MM.1S (cell line): ENCODE data around the gene CHCHD6.

ENCODE experiments used
- DNase-seq: peaks from one replicate; pipeline ENCODE4 v3.0.0-alpha.2; 2015
- H2AFZ ChIP-seq: fragments of 300-600 bp; sonication (generic); 2 replicates; pipeline ENCODE4 v1.6.0; 2016; ENCODE audit warnings: antibody characterized with exemption, low read length
- H3F3A ChIP-seq: fragments of 300-600 bp; sonication (generic); 2 replicates; pipeline ENCODE4 v1.6.1; 2016; ENCODE audit warnings: mild to moderate bottlenecking, antibody characterized with exemption, low read length, moderate library complexity, mixed read lengths; ENCODE audit not compliant: insufficient read depth
- H3K27ac ChIP-seq: fragments of 300-600 bp; sonication (generic); 2 replicates; pipeline ENCODE4 v1.5.1; 2016; ENCODE audit warnings: mild to moderate bottlenecking, low read length
- H3K27me3 ChIP-seq: fragments of 300-600 bp; sonication (generic); replicated peaks from 2 replicates; pipeline ENCODE4 v1.6.0; 2016; ENCODE audit warnings: low read length; ENCODE audit not compliant: insufficient read depth
- H3K36me3 ChIP-seq: fragments of 300-600 bp; sonication (generic); replicated peaks from 2 replicates; pipeline ENCODE4 v1.6.1; 2016; ENCODE audit warnings: mild to moderate bottlenecking, low read length, mixed read lengths; ENCODE audit not compliant: insufficient read depth
- H3K4me1 ChIP-seq: fragments of 300-600 bp; sonication (generic); 2 replicates; pipeline ENCODE4 v1.6.1; 2016; ENCODE audit warnings: low read length, mixed read lengths
- H3K4me2 ChIP-seq: fragments of 300-600 bp; sonication (generic); 2 replicates; pipeline ENCODE4 v1.6.0; 2016; ENCODE audit warnings: low read depth, low read length
- H3K4me3 ChIP-seq: fragments of 300-600 bp; sonication (generic); 2 replicates; pipeline ENCODE4 v1.5.1; 2016; ENCODE audit warnings: low read length, mixed read lengths
- H3K79me2 ChIP-seq: fragments of 300-600 bp; sonication (generic); 2 replicates; pipeline ENCODE4 v1.6.1; 2016; ENCODE audit warnings: mixed run types, low read length, mixed read lengths
- H3K9ac ChIP-seq: fragments of 300-600 bp; sonication (generic); 2 replicates; pipeline ENCODE4 v1.6.1; 2016; ENCODE audit warnings: low read length, mixed read lengths
- H3K9me2 ChIP-seq: fragments of 300-600 bp; sonication (generic); replicated peaks from 2 replicates; pipeline ENCODE4 v1.6.1; 2016; ENCODE audit warnings: mild to moderate bottlenecking, low read length, mixed read lengths; ENCODE audit not compliant: insufficient read depth
- H3K9me3 ChIP-seq: fragments of 300-600 bp; sonication (generic); replicated peaks from 2 replicates; pipeline ENCODE4 v1.6.1; 2016; ENCODE audit warnings: mild to moderate bottlenecking, low read length, mixed read lengths; ENCODE audit not compliant: insufficient read depth
- H4K20me1 ChIP-seq: fragments of 300-600 bp; sonication (generic); 2 replicates; pipeline ENCODE4 v1.6.1; 2016; ENCODE audit warnings: mild to moderate bottlenecking, low read length, moderate library complexity, mixed read lengths; ENCODE audit not compliant: insufficient read depth
- EZH2 ChIP-seq: fragments of 300-600 bp; sonication (generic); optimal IDR thresholded peaks from 2 replicates; pipeline ENCODE3; 2017; ENCODE audit warnings: low read depth, mild to moderate bottlenecking, antibody characterized with exemption, low read length, mixed read lengths
- EZH2phosphoT487 ChIP-seq: fragments of 300-600 bp; sonication (generic); IDR thresholded peaks from 2 replicates; pipeline ENCODE4 v1.6.1; 2018; ENCODE audit warnings: antibody characterized with exemption, low read length
- TF ChIP-seq, protein P1 (sequence below): fragments of 300-600 bp; sonication (generic); IDR thresholded peaks from 2 replicates; pipeline ENCODE4 v1.5.1; 2016; ENCODE audit warnings: antibody characterized with exemption, low read length, mixed read lengths

CHCHD6 gene

DNA sequence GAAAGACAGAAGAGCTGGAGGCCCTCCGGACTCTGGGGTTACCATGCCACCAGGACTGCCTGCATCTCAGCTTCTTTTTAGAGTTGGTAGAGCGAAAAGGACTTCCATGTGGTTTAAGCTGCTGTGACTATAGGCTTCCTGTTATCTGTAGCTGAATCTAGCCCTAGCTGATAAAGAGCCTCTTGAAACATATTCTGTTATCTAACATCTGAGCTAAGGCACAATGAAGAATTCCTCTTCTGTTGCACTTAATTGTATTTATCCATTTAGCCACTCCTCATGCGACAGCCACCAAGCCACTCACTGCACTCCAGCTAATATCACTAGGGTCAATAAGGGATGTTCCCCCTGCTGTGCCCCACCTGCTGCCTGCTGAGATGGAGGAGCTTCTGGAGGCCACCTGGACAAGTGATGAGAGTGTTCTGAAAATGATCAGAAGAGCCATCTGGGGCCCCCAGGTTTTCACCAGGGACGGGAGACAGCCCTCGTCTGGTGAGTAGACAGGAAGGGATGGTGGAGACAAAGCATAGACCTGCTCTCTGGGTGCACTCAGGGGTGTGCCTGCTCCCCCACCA is 184.2 kb downstream of the CHCHD6 start:
- TF ChIP-seq, protein P1, sequence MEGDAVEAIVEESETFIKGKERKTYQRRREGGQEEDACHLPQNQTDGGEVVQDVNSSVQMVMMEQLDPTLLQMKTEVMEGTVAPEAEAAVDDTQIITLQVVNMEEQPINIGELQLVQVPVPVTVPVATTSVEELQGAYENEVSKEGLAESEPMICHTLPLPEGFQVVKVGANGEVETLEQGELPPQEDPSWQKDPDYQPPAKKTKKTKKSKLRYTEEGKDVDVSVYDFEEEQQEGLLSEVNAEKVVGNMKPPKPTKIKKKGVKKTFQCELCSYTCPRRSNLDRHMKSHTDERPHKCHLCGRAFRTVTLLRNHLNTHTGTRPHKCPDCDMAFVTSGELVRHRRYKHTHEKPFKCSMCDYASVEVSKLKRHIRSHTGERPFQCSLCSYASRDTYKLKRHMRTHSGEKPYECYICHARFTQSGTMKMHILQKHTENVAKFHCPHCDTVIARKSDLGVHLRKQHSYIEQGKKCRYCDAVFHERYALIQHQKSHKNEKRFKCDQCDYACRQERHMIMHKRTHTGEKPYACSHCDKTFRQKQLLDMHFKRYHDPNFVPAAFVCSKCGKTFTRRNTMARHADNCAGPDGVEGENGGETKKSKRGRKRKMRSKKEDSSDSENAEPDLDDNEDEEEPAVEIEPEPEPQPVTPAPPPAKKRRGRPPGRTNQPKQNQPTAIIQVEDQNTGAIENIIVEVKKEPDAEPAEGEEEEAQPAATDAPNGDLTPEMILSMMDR = no peak
- TF ChIP-seq EZH2phosphoT487 = no peak
- no peak for TF ChIP-seq EZH2
- Histone ChIP-seq H3K27ac (no peak overlapping the region), H3K79me2 (no peaks in the 10 kb centered on the region)

DNA sequence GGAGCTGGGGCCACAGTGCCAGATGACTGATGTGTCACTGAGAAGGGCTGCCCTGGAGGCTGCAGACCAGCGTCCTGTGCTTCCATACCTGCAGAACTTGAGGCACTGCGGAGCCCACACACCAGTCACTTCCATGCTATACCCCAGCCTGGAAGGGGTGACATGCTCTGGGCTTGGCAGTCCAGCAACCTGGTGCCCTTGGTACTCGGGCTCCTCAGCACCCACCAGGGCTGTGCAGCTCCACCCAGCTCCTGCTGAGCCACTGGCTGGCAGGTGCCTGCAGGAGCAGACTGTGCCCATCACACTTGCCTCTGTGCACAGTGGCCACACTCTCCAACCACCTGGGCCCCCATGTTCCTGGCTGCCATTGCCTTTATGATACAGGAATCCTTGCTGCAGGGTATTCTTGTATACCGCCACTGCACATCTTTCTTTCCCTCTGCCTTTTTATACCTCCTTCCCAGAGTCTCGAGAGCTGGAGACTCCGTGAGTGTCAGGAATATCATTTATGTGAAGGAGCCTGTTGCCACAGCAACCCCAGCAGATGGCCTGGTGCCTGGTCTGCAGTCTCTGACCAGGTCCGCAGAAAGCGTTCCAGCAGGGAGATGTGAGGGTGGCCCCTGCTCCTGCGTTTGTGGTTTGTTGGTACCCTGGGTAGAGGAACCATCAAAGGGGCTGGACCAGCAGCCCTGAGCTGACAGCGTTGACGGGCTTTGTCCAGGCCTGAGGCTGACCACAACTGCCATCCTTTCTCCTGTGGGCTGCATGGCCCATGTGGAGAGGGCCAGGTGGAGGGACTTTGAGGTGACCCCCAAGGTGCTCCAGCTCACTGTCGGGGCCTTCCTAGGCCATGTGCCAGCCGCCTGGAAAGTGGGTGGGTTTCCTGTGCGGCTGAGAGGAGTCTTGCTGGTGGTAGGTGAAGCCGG is 185.5 kb downstream of the CHCHD6 start:
- no peaks in the 10 kb centered on the region for H3K27me3 ChIP-seq
- H3K27ac ChIP-seq = no peak overlapping the region
- no peak for TF ChIP-seq EZH2
- TF ChIP-seq, protein P1 = no peak
- no peak for TF ChIP-seq EZH2phosphoT487
- no peaks in the 10 kb centered on the region for H3K36me3 ChIP-seq
- H2AFZ ChIP-seq = no peak overlapping the region
- no peaks in the 10 kb centered on the region for H3F3A ChIP-seq
- H4K20me1 ChIP-seq = no peaks in the 10 kb centered on the region
- no peak overlapping the region for H3K9ac ChIP-seq
- H3K4me1 ChIP-seq = no peaks in the 10 kb centered on the region
- H3K9me3 ChIP-seq = no peaks in the 10 kb centered on the region
- DNase-seq = no peak
- H3K4me2 ChIP-seq = no peak overlapping the region
- no peaks in the 10 kb centered on the region for H3K79me2 ChIP-seq
- H3K4me3 ChIP-seq = no peak overlapping the region
- no peaks in the 10 kb centered on the region for H3K9me2 ChIP-seq

More for the DNA sequence above, 184.2 kb downstream of the CHCHD6 start:
- no peak overlapping the region for H3K4me3 ChIP-seq
- no peaks in the 10 kb centered on the region for H3K4me1 ChIP-seq
- no peak overlapping the region for H3K9ac ChIP-seq
- H4K20me1 ChIP-seq = no peaks in the 10 kb centered on the region
- no peaks in the 10 kb centered on the region for H3K9me2 ChIP-seq
- H2AFZ ChIP-seq = no peak overlapping the region
- DNase-seq = no peak
- H3K4me2 ChIP-seq = no peak overlapping the region
- no peaks in the 10 kb centered on the region for H3K36me3 ChIP-seq
- no peaks in the 10 kb centered on the region for H3K9me3 ChIP-seq
- no peaks in the 10 kb centered on the region for H3K27me3 ChIP-seq
- H3F3A ChIP-seq = no peaks in the 10 kb centered on the region

DNA sequence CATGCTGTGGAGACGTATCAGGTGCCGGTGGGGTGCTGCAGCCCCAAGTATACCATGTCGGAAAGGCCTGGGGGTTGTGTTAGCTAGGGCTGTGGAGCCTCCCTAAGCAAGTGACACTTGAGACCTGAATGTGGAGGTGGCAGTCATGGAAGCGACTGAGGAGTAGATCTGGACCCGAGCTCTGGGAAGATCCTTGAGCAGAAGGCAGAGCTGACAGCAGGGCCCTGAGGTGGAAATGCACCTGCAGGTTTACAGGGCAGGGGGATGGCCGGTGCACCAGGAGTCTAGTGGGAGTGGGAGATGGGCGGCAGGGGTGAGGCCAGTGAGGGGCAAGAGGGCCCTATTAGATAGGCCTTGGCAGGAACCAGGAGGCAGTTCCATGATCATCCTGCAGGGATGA is 187.1 kb downstream of the CHCHD6 start:
- no peak for DNase-seq
- Histone ChIP-seq H3K4me2 (no peak overlapping the region), H4K20me1 (no peaks in the 10 kb centered on the region), H3K36me3 (no peaks in the 10 kb centered on the region), H3K79me2 (no peaks in the 10 kb centered on the region), H3K4me3 (no peak overlapping the region), H3K9me3 (no peaks in the 10 kb centered on the region), H3K9me2 (no peaks in the 10 kb centered on the region), H3F3A (no peaks in the 10 kb centered on the region), H3K27me3 (no peaks in the 10 kb centered on the region), H2AFZ (no peak overlapping the region), H3K27ac (no peak overlapping the region), H3K4me1 (peaks cover 9% of the 10 kb centered on the region; the same call in 1 of the 2 replicates), H3K9ac (no peak overlapping the region)
- TF ChIP-seq EZH2 = no peak
- no peak for TF ChIP-seq EZH2phosphoT487
- TF ChIP-seq, protein P1 = no peak
